Ectodermal cell (in vitro differentiated cells): ENCODE data around the gene ZBTB8B.

Experiments
- H3K27ac ChIP-seq: 2 replicates; pipeline ENCODE4 v1.7.0; 2013; ENCODE audit warnings: mild to moderate bottlenecking, low read depth, low read length; ENCODE audit not compliant: insufficient read depth, poor library complexity, severe bottlenecking
- H3K27me3 ChIP-seq: 2 replicates; pipeline ENCODE4 v1.7.0; 2013; ENCODE audit warnings: mild to moderate bottlenecking, low read length; ENCODE audit not compliant: insufficient read depth, control insufficient read depth, poor library complexity, severe bottlenecking
- H3K36me3 ChIP-seq: one replicate; pipeline ENCODE4 v1.7.0; 2013; ENCODE audit warnings: low read length; ENCODE audit not compliant: control insufficient read depth, insufficient read depth
- H3K4me1 ChIP-seq: one replicate; pipeline ENCODE4 v1.7.0; 2013; ENCODE audit warnings: low read length; ENCODE audit not compliant: control insufficient read depth, insufficient read depth
- H3K4me3 ChIP-seq: 2 replicates; pipeline ENCODE4 v1.7.0; 2013; ENCODE audit warnings: low read depth, low read length, control low read depth; ENCODE audit not compliant: insufficient read depth
- H3K9me3 ChIP-seq: 2 replicates; pipeline ENCODE4 v1.7.0; 2013; ENCODE audit warnings: mild to moderate bottlenecking, low read length, moderate library complexity; ENCODE audit not compliant: control insufficient read depth
- WGBS, 2 experiments: methylation state at CpG; one replicate each; pipeline ENCODE4 v1.1.7; 2013; ENCODE audit warnings: missing lambda C conversion rate in 2 of 2; 5-methylcytosine and 5-hydroxymethylcytosine counted together

Gene ZBTB8B

GRCh38 chr1:32486463-32487113 lies 21.7 kb downstream of the ZBTB8B start:
- Histone ChIP-seq H3K27ac (no peak overlapping the region), H3K36me3 (peaks cover 3% of the 10 kb centered on the region), H3K27me3 (no peaks in the 10 kb centered on the region), H3K9me3 (no peaks in the 10 kb centered on the region), H3K4me1 (no peaks in the 10 kb centered on the region), H3K4me3 (no peak overlapping the region)
- WGBS, 2 experiments: 91 to 94% methylated on average over 2 to 7 of the region's 7 CpGs

DNA sequence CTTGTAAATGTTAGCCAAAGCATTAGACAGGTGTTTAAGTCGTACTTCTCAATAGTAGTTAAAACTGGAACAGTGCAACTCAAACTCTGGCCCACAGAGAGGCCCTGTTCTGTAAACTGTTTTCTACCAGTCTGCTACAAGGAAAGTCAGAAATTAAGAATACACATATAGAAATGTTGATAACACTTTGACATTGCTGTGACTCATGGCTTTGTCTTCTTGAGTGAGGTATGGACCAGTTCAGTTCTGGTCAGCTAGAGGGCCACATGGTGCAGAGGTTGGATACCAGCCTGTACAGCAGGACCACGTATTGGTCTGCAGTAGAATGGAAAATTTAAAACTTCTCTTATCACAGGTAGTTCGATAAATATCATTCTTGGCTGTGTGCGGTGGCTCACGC lies 22.3 kb downstream of the ZBTB8B start:
- H3K27me3 ChIP-seq: no peaks in the 10 kb centered on the region
- H3K9me3 ChIP-seq: no peaks in the 10 kb centered on the region
- WGBS, 2 experiments: 95 to 98% methylated on average over 5 of the region's 5 CpGs
- H3K4me1 ChIP-seq: no peaks in the 10 kb centered on the region
- H3K4me3 ChIP-seq: no peak overlapping the region
- no peak overlapping the region for H3K27ac ChIP-seq
- H3K36me3 ChIP-seq: peaks cover 3% of the 10 kb centered on the region

DNA sequence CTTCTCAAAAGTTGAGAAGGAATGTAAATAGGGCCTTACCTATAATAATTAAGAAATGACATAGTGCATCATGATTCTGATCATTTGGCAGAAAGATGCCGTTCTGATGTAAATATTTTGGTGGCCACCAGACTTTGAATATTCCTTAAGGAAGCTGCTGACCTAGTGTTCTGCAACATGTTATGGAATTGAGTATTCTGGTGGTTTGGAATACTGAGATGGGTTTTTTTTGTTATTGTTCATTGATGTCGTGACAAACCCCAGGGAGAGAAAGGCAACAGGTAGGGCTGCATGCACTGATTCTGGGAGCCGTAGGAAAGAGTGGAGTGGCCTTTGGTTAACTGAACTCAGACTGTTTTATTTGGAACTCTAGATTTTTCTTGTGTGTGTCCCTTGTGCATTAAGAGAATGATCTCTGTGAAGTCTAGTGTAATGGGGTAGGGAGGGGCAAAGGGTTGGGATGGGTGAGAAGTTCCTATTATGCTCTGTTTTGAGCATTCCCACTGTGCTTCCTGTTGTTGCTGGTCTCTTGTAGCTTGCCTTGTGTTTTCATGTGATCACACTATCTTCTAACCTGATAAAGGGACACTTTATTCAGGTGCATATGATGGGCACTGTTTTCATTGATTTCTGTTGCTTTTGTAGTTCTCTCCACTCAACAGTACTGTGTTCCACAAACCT lies 25.0 kb downstream of the ZBTB8B start:
- H3K36me3 ChIP-seq: peaks cover 3% of the 10 kb centered on the region
- H3K27me3 ChIP-seq: no peaks in the 10 kb centered on the region
- H3K9me3 ChIP-seq: no peaks in the 10 kb centered on the region
- no peak overlapping the region for H3K27ac ChIP-seq
- no peak overlapping the region for H3K4me3 ChIP-seq
- H3K4me1 ChIP-seq: no peaks in the 10 kb centered on the region
- WGBS, 2 experiments: 91 to 95% methylated on average over 3 of the region's 3 CpGs

DNA sequence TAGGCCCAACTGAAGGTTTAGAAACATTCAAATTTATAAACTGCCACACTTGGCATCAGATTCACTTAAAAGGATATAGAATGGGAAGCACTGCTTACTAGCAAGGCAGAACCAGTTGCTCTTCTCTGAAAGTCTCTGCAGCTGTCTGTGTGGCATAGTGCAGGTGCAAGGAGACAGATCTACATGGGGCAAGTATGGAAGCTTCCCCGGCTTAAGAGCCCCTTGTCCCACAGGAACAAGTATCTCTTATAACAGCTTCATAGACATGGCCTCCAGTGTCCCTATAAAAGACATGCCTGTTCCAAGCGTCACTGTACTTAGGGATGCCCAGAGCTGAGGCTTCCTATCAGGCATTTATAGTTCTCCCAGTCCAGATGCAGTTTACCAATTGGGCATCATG lies 26.5 kb downstream of the ZBTB8B start:
- Histone ChIP-seq H3K4me3 (no peak overlapping the region), H3K27me3 (no peaks in the 10 kb centered on the region), H3K36me3 (no peaks in the 10 kb centered on the region), H3K9me3 (no peaks in the 10 kb centered on the region), H3K27ac (no peak overlapping the region), H3K4me1 (no peaks in the 10 kb centered on the region)
- 91 to 95% methylated on average over 2 of the region's 2 CpGs for WGBS, 2 experiments

DNA sequence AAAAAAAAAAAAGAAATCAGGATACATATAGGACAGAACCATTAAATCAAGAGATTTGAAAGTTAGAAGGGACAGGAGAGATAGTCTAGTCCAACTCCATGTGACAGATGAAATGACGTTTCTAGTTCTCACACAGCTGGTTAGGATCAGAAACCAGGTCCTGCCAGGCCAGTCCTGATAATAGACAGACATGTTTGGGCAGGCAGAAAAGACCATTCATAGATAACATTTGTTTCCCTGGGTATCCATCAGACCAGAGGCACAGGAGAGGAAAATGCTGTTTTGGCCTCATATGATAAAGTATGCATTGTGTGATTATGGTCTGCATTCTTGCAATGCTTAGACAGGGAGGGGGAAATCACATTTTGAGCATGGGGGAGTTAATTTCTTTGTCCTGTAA lies 29.3 kb downstream of the ZBTB8B start:
- 88 to 100% methylated on average over 1 of the region's 1 CpG for WGBS, 2 experiments

GRCh38 chr1:32494711-32495337 lies 30.0 kb downstream of the ZBTB8B start:
- Histone ChIP-seq H3K9me3 (no peaks in the 10 kb centered on the region), H3K4me3 (no peak overlapping the region), H3K4me1 (no peaks in the 10 kb centered on the region), H3K27me3 (no peaks in the 10 kb centered on the region), H3K27ac (no peak overlapping the region), H3K36me3 (no peaks in the 10 kb centered on the region)
- 92 to 93% methylated on average over 7 of the region's 7 CpGs for WGBS, 2 experiments

More for the DNA sequence above, 29.3 kb downstream of the ZBTB8B start:
- Histone ChIP-seq H3K9me3 (no peaks in the 10 kb centered on the region), H3K27me3 (no peaks in the 10 kb centered on the region), H3K36me3 (no peaks in the 10 kb centered on the region), H3K27ac (no peak overlapping the region), H3K4me1 (no peaks in the 10 kb centered on the region), H3K4me3 (no peak overlapping the region)

GRCh38 chr1:32496127-32496526 lies 31.3 kb downstream of the ZBTB8B start:
- H3K36me3 ChIP-seq: no peaks in the 10 kb centered on the region
- no peaks in the 10 kb centered on the region for H3K4me1 ChIP-seq
- 93 to 96% methylated on average over 5 of the region's 5 CpGs for WGBS, 2 experiments
- no peaks in the 10 kb centered on the region for H3K9me3 ChIP-seq
- no peak overlapping the region for H3K27ac ChIP-seq
- no peaks in the 10 kb centered on the region for H3K27me3 ChIP-seq
- H3K4me3 ChIP-seq: no peak overlapping the region

GRCh38 chr1:32498751-32499150 lies 33.9 kb downstream of the ZBTB8B start:
- Histone ChIP-seq H3K27ac (no peak overlapping the region), H3K36me3 (no peaks in the 10 kb centered on the region), H3K9me3 (no peaks in the 10 kb centered on the region), H3K4me1 (no peaks in the 10 kb centered on the region), H3K4me3 (no peak overlapping the region), H3K27me3 (no peaks in the 10 kb centered on the region)
- 93 to 96% methylated on average over 8 of the region's 8 CpGs for WGBS, 2 experiments

DNA sequence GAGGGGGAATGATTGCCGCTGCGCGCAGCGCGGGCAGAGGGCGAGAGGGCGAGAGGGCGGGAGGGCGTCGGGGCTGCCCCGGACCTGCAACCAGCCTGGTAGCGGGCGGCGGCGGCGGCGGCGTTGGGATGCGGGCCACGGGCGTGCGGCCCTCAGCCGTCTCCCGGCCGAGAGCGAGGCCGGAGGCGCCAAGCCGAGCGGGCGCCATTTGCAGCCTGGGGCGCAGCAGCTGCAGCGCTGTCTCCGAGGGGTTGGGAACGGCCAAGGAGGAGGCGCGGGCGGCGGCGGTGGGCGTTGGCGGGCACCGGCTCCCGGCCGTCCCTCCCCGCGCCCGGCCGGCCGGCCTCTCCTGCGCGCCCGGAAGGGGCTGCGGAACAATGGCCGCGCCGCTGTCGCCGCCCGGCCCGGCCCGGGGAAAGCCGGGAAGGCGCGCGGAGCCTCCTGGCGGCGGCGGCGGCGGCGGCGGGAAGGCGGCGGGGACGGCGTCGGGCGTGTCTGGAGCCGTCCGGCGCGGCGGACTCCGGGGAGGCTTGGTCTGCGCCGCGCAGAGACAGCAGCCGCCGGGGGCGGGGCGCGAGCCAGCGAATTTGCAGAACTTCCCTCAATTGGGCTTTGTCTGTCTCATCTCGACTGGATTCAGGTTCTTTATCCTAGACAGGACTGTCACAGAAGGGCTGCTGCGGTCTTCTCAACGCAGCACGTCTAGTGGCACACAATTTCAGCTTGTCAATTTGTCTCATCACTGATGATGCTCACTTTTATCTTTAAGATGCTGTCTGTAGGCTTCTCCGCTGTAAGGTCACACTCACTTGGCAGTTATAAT lies 35.7 kb downstream of the ZBTB8B start:
- H3K27ac ChIP-seq: peak overlapping the region; percentile 82
- H3K36me3 ChIP-seq: no peaks in the 10 kb centered on the region
- H3K4me1 ChIP-seq: no peaks in the 10 kb centered on the region
- peak overlapping the region; percentile 51 for H3K4me3 ChIP-seq
- 1 to 2% methylated on average over 99 of the region's 99 CpGs for WGBS, 2 experiments
- H3K27me3 ChIP-seq: no peaks in the 10 kb centered on the region
- H3K9me3 ChIP-seq: no peaks in the 10 kb centered on the region

GRCh38 chr1:32501865-32502264 lies 37.0 kb downstream of the ZBTB8B start:
- H3K27me3 ChIP-seq: no peaks in the 10 kb centered on the region
- H3K36me3 ChIP-seq: no peaks in the 10 kb centered on the region
- H3K4me1 ChIP-seq: no peaks in the 10 kb centered on the region
- WGBS, 2 experiments: 91 to 97% methylated on average over 9 of the region's 9 CpGs
- H3K27ac ChIP-seq: no peak overlapping the region
- no peak overlapping the region for H3K4me3 ChIP-seq
- no peaks in the 10 kb centered on the region for H3K9me3 ChIP-seq
